Fibroblast of peridontal ligament (primary cell): Measurements from ENCODE around the gene CDK11B.
"Not testable (repeated sequence)": the region's sequence is repeated elsewhere in the genome, so short reads cannot be mapped to it uniquely, and the experiment has no call there.

Experiments used
- DNase-seq: peaks from one replicate; pipeline ENCODE4 v3.0.0-alpha.2; 2010; ENCODE audit errors: extremely low read depth

CDK11B gene

DNA sequence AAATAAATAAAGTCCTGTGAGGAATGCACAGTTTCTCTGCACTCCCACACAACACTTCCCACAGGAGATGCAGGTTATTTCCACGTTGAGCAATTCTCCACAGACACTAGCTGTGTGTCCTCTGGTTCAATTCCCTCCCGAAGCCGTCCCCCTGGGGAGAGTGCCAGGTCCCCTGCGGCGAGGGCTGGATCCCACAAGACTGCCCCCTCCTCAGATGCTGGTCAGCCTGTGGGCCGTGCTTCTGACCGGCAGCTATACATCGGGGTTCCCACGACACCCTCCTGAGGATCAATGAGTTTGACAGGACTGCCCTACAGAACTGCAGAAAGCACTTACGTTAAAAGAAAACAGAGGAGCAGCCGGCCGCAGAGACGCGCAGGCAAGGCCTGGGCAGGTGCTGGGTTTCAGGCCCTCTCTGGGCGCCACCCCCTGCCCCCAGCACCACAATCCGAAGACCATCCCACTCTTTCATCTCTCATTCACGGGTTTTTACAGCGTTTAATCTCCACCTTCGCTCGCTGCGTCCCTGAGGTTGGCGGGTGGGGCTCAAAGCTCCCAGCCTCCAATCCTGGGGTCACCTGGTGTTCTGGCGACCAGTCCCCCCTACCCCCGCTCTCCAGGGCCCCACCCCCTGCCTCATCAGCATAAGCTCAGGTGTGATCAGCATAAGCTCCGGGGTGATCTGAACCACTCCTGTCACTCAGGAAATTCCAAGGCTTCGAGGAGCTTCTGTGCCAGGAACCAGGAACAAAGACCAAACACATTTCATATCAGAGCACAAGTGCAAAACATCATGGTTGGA lies 24.5 kb upstream of the CDK11B start:
- no peak for DNase-seq

DNA sequence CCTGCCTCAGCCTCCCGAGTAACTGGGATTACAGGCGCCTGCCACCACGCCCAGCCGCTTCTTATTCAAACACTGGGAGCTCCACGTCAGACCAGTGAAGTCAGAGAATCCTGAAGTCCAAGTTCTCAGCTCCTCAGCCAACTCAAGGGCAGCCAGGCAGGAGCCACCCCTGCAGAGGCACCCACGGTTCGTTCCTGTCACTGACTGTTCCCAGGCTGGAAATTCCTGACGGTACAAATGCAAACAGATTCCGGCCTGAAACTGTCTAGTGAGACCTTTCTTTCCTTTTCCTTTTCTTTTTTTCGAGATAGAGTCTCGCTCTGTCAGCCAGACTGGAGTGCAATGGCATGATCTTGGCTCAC lies 22.1 kb upstream of the CDK11B start:
- no peak for DNase-seq

DNA sequence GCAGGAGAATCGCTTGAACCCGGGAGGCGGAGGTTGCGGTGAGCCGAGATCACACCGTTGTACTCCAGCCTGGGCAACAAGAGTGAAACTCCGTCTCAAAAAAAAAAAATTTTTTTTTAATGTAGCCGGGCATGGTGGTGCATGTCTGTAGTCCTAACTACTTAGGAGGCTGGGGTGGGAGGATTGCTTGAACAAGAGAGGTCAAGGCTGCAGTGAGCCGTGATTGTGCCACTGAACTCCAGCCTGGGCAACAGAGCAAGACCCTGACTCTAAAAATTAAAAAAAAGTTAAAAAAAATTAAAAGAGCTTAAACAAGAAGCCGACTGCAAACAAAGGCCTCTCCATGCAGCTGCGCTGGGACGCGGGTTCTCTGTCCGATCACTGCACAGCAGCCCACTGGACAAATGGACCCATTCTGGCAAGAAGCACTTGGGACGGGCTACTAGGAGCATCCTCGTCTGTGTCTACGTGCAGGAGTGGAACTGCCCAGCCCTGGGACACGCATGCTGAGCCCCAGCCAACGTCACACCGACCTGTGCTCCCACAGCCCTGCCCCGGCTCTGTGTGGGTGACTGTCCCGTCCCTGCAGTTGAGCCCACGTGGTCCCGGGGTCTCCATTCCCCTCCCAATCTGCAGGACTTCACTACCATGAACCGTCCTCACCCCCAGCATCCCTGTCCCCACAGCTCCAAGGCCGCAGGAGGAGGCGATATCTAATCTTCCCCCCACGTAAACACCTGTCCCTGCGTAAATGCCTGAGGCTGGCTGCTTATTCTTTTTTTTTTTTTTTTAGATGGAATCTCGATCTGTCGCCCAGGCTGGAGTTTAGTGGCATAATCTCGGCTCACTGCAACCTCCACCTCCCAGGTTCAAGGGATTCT lies 21.5 kb upstream of the CDK11B start:
- DNase-seq = no peak

DNA sequence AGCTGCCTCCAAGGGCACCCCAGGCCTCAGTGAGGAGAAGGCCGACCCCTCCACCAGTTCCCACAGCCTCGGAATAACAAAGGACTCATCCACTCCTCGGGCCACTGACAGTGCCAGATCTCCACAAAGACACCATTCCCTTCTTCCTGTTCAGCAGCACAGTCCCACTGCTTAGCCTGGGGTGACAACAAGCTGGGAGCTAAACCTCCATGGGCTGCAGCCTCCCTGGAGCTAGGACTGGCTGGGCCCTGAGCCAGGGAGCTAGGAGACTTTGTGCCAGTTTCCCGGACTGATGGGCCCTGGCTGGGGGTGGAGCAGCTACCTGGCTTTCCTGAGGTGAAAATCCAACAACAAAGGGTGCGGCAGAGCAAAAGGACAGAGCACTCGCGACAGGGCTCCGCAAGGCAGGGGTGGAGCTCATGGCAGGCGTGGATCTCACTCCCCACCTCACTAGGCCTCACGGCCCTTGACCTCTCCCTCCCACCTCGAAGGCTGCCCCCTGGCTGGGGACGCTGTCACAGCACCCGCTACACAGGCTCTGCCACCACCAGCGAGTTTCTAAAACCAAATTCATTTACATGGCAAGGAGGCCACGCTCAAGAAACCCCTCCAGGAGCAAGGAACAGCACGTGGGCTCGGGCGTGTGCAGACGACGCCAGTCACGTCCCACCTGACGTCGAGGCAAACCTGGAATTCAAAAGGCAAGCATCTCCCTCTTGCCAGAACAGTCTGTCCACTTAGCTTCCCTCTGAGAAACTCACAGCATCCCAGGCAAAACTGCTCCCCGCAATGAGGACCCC lies 20.0 kb upstream of the CDK11B start:
- DNase-seq = no peak

DNA sequence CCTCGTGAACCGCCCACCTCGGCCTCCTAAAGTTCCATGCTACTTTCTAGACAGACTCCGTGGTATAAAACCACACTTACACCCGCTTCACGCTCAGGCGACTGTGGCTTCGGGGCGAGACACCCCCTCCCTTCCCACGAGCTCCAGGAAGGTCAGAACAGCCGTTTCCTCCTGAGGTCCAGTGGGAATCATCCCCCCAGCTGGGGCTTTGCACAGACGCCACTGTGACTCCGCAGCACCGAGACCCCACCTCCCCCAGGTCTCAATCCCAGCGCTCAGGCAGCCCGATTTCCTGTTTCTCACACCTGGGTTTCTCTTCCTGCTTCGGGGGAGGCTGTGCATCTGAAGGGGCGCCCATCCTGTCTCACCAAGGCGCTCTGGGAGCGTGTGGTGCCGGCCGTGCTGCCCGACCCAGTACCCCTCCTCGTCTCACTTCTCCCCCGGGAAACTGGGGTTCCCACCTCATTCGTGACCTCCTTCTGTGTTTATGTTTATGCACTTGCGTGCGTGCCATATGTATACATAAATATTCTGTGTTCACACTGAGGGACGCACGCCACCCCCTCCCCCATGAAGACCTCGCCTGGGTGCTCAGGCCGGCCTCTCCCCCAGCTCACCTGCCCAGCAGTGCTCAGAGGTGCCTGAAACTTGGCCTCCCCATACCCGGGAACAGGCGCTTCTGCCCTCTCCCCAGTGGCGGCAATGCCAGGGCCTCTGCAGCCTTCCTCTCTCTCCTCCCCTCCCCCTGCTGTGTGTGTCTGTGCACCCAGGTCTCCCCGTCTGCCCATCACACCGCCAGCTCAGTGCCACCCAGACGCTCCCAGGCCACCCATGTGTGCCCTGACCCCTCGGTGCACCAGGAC lies 19.1 kb upstream of the CDK11B start:
- DNase-seq = no peak

DNA sequence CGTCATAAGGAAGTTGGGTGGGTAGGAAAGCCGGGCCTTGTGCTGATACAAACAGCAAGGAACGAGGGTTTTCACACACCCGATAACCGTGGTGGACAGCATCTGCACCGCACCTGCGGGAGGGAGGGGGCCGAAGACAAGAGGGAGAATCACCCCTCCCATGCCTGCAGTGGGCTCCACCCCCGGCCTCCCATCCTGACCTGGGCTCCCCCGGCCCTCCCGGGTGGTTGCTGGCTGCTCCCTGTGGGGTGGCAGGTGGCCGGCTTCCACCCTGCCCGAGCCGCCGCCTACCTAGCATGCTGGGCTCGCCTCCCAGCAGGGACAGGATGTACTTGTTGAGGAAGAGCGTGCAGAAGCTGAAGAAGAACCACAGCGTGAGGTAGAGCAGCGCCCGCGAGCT lies 17.3 kb upstream of the CDK11B start:
- not testable (repeated sequence) for DNase-seq

DNA sequence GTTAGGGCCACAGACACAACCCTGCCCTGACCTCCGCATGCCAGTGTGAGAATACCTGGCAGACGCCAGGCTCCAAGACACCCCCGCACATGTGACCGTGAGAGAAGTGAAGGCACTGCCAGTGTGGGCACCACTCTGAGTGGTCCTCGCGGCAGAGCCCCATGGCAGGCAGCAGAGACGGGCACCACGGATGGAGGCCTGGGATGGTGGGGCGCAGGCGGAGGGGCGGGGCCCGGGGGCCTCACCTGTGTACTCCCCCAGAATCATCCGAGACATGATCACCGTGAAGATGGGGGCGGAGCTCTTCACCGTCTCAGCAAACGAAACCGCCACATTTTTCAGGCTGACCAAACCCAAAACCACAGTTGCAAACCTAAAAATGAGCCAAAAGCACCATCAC lies 16.4 kb upstream of the CDK11B start:
- DNase-seq = not testable (repeated sequence)

DNA sequence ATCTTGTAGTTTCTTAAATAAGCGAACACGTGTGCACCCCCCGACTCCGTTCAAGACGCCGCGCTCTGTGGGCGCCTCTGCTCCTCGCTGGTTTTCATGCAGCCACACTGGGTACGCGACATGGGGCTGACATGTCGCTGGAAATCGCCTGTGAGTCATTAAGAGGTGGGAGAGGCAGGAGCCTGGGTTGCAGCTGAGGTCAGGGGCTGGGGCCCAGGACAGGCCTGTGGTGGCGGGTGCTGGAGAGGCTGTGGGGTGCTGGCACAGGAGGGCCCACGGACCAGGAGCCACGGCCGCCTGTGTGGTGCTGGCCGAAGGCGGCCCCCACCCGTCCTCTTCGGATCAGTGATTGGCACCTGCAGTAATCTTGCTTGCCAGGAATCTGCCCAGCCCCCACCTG lies 16.0 kb upstream of the CDK11B start:
- not testable (repeated sequence) for DNase-seq

DNA sequence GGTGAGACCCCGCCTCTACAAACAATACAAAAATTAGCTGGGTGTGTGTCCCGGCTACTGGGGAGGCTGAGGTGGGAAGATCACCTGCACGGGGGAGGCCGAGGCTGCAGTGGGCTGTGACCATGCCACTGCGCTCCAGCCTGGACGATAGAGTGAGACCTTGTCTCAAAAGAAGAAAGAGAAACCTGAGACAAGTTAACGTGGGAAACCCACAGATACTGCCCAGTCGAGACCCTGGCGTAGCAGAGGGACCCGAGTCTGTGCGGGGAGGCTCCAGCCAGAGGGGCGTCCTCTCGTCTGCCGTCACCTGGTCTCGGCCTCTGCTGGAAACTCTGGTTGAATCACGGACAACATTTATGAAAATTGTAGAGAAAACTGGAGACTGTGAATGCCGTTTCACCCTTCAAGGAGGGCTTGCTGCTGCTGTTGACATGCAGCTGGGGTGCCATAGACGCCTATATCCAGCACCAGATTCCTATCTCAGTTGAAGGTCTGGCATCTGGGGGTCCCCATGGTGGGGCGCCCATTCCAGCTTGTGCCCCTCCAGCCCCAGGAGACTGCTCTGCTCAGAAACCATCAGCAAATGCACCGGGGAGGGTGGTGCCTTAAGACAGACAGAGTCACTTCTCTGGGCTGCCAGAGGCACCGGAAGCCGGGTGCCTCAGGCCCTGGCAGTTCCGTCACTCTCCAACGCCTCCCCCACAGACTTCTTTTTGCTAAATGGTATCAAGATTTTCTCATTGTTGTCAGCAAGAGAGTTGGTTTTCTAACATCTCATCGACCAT lies 13.6 kb upstream of the CDK11B start:
- no peak for DNase-seq

DNA sequence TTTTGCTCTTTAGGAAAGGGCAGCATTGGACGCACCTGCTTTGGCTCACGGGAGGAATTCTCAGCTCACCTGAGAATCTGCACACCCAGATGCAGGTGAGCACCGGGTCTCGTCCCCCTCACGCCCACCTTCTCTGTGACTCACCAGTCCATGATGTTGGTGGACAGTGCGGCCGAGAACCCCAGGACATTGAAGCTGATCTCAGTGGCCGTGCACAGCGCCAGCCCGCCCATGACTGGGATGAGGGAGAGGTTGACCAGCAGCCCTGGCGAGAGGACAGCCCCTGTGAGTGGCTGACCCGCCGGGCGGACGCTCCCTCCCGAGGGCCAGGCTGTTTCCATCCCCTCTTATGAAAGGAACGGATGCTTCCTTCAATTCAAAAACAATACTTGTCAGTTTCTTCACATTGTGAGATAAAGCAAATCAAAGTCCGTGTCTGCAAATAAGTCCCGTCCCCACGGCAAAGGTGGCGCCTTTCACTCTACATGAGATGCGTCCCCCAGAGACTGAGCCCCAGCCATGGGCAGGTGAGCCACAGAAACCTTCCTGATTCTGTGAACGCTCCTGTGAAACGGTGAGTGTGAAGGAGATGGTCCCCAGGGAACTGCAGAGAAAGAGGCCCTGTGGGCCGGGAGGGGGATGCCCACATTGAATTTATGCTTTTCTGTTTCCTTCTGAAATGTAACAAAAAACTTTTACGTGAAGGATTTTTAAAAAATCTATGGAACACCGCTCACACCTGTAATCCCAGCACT lies 12.7 kb upstream of the CDK11B start:
- no peak for DNase-seq

DNA sequence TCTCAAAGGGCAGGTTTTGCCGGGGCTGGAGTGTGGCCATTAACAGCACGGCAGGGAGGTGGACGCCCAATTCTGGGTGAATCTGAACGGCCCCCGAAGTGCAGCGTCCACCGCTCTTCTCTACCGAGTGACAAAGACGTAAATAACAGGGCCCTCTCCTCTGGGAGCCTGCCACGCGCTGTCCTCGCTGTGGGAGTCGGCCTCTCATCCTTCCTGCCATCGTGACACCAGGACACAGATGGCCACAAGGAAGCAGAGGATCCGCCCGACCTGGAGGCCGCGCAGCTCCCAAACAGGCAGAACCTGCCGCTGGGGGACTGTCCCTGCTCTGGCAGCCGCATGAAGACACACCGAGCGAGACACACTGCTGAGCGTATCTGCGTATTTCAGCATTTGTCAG lies 12.1 kb upstream of the CDK11B start:
- DNase-seq = no peak

DNA sequence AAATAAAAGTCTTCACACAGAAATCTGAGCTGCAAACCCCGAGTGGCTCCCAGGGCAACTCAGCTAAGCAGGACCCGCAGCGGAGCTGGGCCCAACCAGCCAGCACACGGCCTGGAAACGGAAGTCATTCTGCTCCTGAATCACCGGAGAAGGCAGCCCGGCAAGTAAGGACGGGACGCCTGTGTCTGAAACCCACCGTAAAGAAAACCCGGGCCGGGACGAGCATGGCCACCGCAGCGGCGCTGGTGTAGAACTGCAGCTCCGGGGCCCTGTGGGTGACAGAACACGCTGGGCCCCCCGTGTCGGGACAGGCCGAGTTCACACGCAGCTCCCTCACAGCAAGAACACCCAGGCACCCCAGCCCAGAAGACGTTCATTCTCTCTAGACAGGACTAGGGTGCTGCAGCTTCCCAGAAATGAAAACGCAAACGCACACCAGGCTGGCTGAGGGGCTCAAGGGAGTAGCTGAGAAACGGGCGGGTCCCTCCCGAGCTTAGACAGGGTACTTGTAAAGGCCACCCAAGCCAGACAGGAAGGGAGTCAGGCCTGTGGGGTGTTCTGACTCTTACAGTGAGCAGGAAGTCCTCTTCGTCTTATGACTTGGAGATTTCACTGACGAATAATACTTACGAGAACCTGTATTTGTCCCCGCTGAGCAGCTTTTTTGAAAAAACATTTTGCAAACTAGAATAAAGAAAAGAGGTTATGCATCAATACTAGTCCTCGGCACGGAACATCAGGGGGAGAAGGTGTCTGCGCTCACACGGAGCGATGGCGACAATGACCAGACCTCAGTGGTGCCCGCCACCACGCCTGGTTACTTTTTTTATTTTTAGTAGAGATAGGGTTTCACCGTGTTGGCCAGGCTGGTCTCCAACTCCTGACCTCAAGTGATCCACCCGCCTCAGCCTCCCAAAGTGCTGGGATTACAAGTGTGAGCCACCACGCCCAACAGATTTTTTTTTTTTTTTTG lies 10.9 kb upstream of the CDK11B start:
- DNase-seq = no peak

DNA sequence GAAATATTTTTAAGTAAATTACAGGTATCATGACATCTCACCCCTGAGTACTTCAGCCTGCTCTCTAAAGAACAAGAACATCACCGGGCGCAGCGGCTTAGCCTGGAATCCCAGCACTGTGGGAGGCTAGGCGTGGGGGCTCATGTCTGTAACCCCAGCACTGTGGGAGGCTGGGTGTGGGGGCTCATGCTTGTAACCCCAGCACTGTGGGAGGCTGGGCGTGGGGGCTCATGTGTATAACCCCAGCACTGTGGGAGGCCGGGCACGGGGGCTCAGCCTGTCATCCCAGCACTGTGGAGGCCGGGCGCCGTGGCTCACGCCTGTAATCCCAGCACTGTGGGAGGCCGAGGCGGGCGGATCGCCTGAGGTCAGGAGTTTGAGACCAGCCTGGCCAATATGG lies 7.7 kb upstream of the CDK11B start:
- no peak for DNase-seq

DNA sequence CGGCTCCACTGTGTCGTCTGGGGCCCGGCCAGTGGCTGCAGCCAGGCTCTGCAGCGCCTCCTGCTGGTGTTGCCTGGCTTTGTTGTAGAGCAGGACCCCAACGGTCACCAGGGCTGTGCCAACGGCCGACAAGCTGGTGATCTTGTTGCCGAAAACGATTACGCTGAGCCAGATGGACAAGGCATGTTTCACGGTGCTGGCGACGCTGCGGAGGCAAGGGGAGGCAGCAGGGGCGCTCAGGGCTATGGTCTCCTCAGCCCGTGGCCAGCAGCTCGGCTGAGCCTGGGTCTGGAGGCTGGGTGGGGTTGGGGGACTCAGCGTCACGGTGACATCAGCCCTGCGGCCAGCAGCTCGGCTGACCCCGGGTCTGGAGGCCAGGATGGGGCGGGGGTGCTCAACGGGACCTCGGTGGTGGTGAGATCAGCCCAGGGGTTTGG lies 7.0 kb upstream of the CDK11B start:
- DNase-seq = no peak

DNA sequence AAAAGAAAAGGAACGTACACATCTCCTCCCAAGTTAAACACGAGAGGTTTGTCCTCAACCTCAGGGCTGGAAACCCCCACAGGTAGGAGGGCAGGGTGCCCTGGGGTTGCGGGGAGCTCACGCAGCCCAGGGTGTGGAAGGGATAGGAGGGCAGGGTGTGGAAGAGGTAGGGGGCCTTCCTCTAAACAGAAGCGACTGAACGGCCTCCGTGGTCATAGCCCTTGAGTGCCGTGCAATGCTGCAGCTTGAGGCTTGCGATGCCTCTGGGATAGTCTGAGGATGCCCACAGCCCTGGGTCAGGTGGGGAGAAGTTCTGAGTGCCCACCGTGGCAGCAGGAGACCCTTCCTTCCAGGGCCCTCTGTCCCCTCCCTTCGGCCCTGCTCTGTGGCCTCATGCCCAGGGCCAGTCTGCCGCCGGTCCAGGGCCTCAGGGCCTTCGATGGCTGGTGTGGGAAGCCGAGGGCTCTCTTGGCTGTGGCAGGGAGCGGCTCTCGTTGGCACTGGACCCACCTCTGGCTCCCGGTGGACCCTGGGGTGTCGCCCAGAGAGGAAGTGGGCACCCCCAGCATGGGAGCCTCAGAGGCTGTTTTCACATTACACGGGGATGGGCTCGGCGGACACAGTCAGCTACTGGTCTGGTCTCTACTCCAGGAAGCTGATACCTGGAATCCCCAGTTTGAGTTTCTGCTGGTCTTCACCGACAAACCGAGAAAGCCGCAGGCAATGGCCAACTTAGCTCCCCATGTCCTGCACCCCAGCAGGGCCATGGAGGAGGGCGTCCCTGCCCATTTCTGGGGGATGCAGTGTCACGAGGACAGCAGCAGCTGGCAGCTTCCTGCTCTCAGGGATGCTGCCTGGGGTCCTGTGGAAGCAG lies 6.4 kb upstream of the CDK11B start:
- DNase-seq = no peak

DNA sequence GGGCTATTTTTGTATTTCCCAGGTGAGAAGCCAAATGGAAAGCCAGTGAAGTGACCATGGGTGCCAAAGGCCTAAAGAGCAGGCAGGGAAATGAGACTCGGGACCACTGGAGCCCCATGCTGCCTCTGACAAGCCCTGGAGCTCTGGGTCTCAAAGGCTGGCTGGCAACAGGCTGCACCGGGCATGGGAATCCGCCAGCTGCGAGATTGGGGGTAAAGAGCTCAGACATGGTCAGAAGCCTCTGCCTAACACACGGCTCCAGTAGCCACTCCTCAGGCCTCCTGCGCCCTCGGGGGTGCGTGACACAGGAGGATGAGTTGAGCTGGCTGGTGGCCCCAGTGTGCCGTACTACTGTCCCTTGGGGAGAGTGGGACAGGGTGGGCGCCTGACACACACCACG lies 5.5 kb upstream of the CDK11B start:
- DNase-seq = not testable (repeated sequence)

DNA sequence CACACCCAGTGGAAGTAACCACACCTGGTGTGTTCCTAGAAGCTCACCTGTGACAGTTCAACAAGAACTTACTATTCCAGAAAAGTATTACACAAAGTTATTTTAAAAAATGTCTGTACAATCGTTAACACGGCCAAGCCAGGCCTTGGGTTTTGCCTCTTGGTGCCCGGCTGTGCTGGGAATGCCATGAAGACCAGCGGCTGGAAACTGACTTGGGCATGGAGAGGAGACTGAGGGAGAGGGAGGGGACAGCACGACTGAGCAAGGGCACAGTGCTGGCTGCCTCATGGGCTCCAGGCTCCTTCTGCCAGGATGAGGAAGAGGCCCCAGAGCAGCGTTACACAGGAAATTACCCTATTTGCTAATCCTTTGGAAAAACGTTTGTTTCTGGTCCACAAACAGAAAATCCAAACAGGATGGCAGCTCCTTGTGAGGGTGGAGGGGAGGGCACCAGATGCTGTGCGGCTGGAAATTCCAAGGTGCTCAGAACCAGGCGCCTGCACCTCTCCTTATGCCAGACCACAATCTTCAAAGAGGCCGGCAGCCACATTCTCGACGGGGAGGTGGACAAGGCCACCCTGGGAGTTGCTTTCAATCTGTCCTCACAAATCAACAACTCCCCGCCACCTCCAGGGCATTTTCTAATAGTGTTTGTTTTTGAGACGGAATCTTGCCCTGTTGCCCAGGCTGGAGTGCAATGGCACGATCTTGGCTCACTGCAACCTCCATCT lies 4.2 kb upstream of the CDK11B start:
- DNase-seq = peak; percentile 11
